Liver (tissue), 9 donors: Measurements from ENCODE around the gene WDR37. TPM values are rescaled to one million over a fixed set of nuclear protein-coding genes. Genes with fewer than 3 reads are reported as not detected.

Source experiments
- DNase-seq: peaks from one replicate; pipeline ENCODE4 v3.0.0-alpha.2; 2017; ENCODE audit warnings: low spot score
- H3K27ac ChIP-seq, 2 donors: one replicate each; pipeline ENCODE4 v1.7.0; 2013; ENCODE audit warnings: inconsistent platforms in 2 of 2, low read length in 2 of 2, control low read depth in 1 of 2, low read depth in 1 of 2, mild to moderate bottlenecking in 1 of 2
- H3K27me3 ChIP-seq, 4 donors: one replicate each; pipeline versions ENCODE4 v1.6.1 to v1.7.0; 2013; ENCODE audit warnings: low read length in 3 of 4, inconsistent platforms in 1 of 4, mild to moderate bottlenecking in 1 of 4, moderate library complexity in 1 of 4; ENCODE audit not compliant: control insufficient read depth in 4 of 4, insufficient read depth in 4 of 4
- H3K36me3 ChIP-seq, 4 donors: one replicate each; pipeline versions ENCODE4 v1.6.1 to v1.7.0; 2013; ENCODE audit warnings: low read length in 3 of 4, mild to moderate bottlenecking in 3 of 4, low read depth in 1 of 4, moderate library complexity in 1 of 4; ENCODE audit not compliant: control insufficient read depth in 4 of 4, insufficient read depth in 3 of 4
- H3K4me1 ChIP-seq, 4 donors: one replicate each; pipeline versions ENCODE4 v1.6.1 to v1.7.0; 2013; ENCODE audit warnings: low read length in 3 of 4, mild to moderate bottlenecking in 3 of 4, moderate library complexity in 1 of 4; ENCODE audit not compliant: control insufficient read depth in 4 of 4, insufficient read depth in 4 of 4
- H3K4me3 ChIP-seq, 3 donors: one replicate each; pipeline versions ENCODE4 v1.6.1 to v1.7.0; 2013; ENCODE audit warnings: low read length in 3 of 3, control low read depth in 1 of 3, low read depth in 1 of 3, mild to moderate bottlenecking in 1 of 3
- H3K9ac ChIP-seq, 2 donors: one replicate each; pipeline ENCODE4 v1.7.0; 2013; ENCODE audit warnings: low read length in 2 of 2, mild to moderate bottlenecking in 2 of 2, moderate library complexity in 2 of 2, control low read depth in 1 of 2, low read depth in 1 of 2
- H3K9me3 ChIP-seq, 4 donors: one replicate each; pipeline versions ENCODE4 v1.6.1 to v1.7.0; 2013; ENCODE audit warnings: low read length in 3 of 4; ENCODE audit not compliant: control insufficient read depth in 4 of 4
- ATF3 ChIP-seq: IDR thresholded peaks from 2 replicates; pipeline ENCODE4 v1.6.1; 2016; ENCODE audit warnings: antibody characterized with exemption
- CTCF ChIP-seq: fragments of 150-350 bp; IDR thresholded peaks from 2 replicates; pipeline ENCODE4 v1.5.1; 2017; ENCODE audit warnings: improper control_type of control experiment, low read depth, low read length; ENCODE audit not compliant: missing input control
- EGR1 ChIP-seq, 2 donors: IDR thresholded peaks; 2 replicates each; pipeline ENCODE4 v1.6.1; 2016 to 2018; ENCODE audit warnings: antibody characterized with exemption in 2 of 2, low read depth in 2 of 2
- FOXA1 ChIP-seq: IDR thresholded peaks from 2 replicates; pipeline ENCODE4 v1.6.1; 2016; ENCODE audit warnings: antibody characterized with exemption
- GABPA ChIP-seq, 2 donors: IDR thresholded peaks in 1 of 2; conservative IDR thresholded peaks in 1 of 2; 2 replicates each; pipeline ENCODE4 v1.6.1; 2016; ENCODE audit warnings: antibody characterized with exemption in 2 of 2, mild to moderate bottlenecking in 1 of 2, moderate library complexity in 1 of 2
- HNF4A ChIP-seq, 2 donors: conservative IDR thresholded peaks; 2 replicates each; pipeline ENCODE4 v1.6.1; 2016; ENCODE audit warnings: antibody characterized with exemption in 2 of 2, mild to moderate bottlenecking in 2 of 2
- HNF4G ChIP-seq: IDR thresholded peaks from 2 replicates; pipeline ENCODE4 v1.6.1; 2016; ENCODE audit warnings: antibody characterized with exemption
- JUND ChIP-seq, 2 donors: IDR thresholded peaks; 2 replicates each; pipeline ENCODE4 v1.6.1; 2016; ENCODE audit warnings: antibody characterized with exemption in 2 of 2
- NR2F2 ChIP-seq: IDR thresholded peaks from 2 replicates; pipeline ENCODE4 v1.6.1; 2016; ENCODE audit warnings: antibody characterized with exemption
- RAD21 ChIP-seq, 2 donors: IDR thresholded peaks; 2 replicates each; pipeline ENCODE4 v1.6.1; 2016; ENCODE audit warnings: antibody characterized with exemption in 2 of 2, mild to moderate bottlenecking in 2 of 2
- REST ChIP-seq: IDR thresholded peaks from 2 replicates; pipeline ENCODE4 v1.6.1; 2016; ENCODE audit warnings: antibody characterized with exemption, mild to moderate bottlenecking
- RXRA ChIP-seq, 2 donors: IDR thresholded peaks; 2 replicates each; pipeline ENCODE4 v1.6.1; 2017 to 2018; ENCODE audit warnings: antibody characterized with exemption in 2 of 2, mild to moderate bottlenecking in 1 of 2
- SP1 ChIP-seq: IDR thresholded peaks from 2 replicates; pipeline ENCODE4 v1.6.1; 2018; ENCODE audit warnings: antibody characterized with exemption, mild to moderate bottlenecking
- TAF1 ChIP-seq: conservative IDR thresholded peaks from 2 replicates; pipeline ENCODE4 v1.6.1; 2016; ENCODE audit warnings: antibody characterized with exemption, mild to moderate bottlenecking
- ZBTB33 ChIP-seq: IDR thresholded peaks from 2 replicates; pipeline ENCODE4 v1.6.1; 2016; ENCODE audit warnings: antibody characterized with exemption
- WGBS: extraction: QIAGEN DNeasy Blood & Tissue Kit; methylation state at CpG from one replicate; pipeline ENCODE4 v1.1.7; 2013; 5-methylcytosine and 5-hydroxymethylcytosine counted together
- polyA plus RNA-seq, 2 donors: library from polyadenylated mRNA; stranded (reverse) in 1 of 2; unstranded in 1 of 2; fragments of 200-250 nt in 1 of 2; fragments of >200 nt in 1 of 2; fragmentation: Nextera tagmentation in 1 of 2; extraction: Ambion mirVana in 1 of 2; gene quantifications; one replicate each; pipeline versions ENCODE4 v1.2.1 to v1.2.3, GENCODE V29; 2013 to 2015
- total RNA-seq, 2 donors: library from RNA; depleted of rRNA; stranded (reverse); fragments of >200 nt; gene quantifications; one replicate each; pipeline ENCODE4 v1.2.3, GENCODE V29; 2014
- donor health status: healthy.
- donor health status: healthy.
- donor health status: healthy.
- donor health status: healthy.
- donor health status: healthy.

The WDR37 gene
- total and polyA plus RNA-seq, 4 donors, result 3.6 to 12.1 (median 5.6) TPM

GRCh38 chr10:1089017-1089689 lies 33.0 kb downstream of the WDR37 start:
- Histone ChIP-seq H3K9ac (no peak overlapping the region), H3K4me1 (no peaks in the 10 kb centered on the region), H3K27me3 (no peaks in the 10 kb centered on the region), H3K9me3 (no peaks in the 10 kb centered on the region), H3K4me3 (no peak overlapping the region), H3K36me3 (peaks cover 19 to 76% (median 59%) of the 10 kb centered on the region in 4 donors), H3K27ac (no peak overlapping the region)
- DNase-seq, result peak; percentile 28
- TF ChIP-seq EGR1 (IDR thresholded peaks at IDR 0.05; ENCODE audit: low read depth in 2 of 2), result no peak
- no peak for TF ChIP-seq CTCF
- TF ChIP-seq RAD21 (IDR thresholded peaks at IDR 0.05), result no peak
- no peak for TF ChIP-seq FOXA1
- TF ChIP-seq ATF3, result no peak
- TF ChIP-seq NR2F2, result no peak
- TF ChIP-seq ZBTB33, result no peak
- no peak for TF ChIP-seq HNF4A (conservative IDR thresholded peaks at IDR 0.05)
- no peak for TF ChIP-seq REST
- no peak for TF ChIP-seq TAF1
- TF ChIP-seq GABPA (IDR thresholded peaks at IDR 0.05 in 1 of 2, conservative IDR thresholded peaks at IDR 0.05 in 1 of 2), result no peak
- no peak for TF ChIP-seq JUND (IDR thresholded peaks at IDR 0.05)
- no peak for TF ChIP-seq SP1
- WGBS, result 85% methylated on average over 19 of the region's 19 CpGs

GRCh38 chr10:1090696-1091095 lies 34.5 kb downstream of the WDR37 start:
- Histone ChIP-seq H3K27ac (no peak overlapping the region), H3K9me3 (no peaks in the 10 kb centered on the region), H3K4me3 (no peak overlapping the region), H3K4me1 (no peaks in the 10 kb centered on the region), H3K36me3 (peaks cover 14 to 77% (median 58%) of the 10 kb centered on the region in 4 donors), H3K27me3 (no peaks in the 10 kb centered on the region), H3K9ac (no peak overlapping the region)
- DNase-seq, result peak; percentile 29
- TF ChIP-seq JUND (IDR thresholded peaks at IDR 0.05) (no peak), RAD21 (IDR thresholded peaks at IDR 0.05) (no peak), NR2F2 (no peak), HNF4G (no peak), CTCF (no peak), GABPA (IDR thresholded peaks at IDR 0.05 in 1 of 2, conservative IDR thresholded peaks at IDR 0.05 in 1 of 2) (no peak), HNF4A (conservative IDR thresholded peaks at IDR 0.05) (no peak), RXRA (IDR thresholded peaks at IDR 0.05) (no peak), TAF1 (no peak)
- 96% methylated on average over 14 of the region's 14 CpGs for WGBS
